ENCODE measurements around the gene AHCYL2.
"Not testable (repeated sequence)": the region's sequence is repeated elsewhere in the genome, so short reads cannot be mapped to it uniquely, and the experiment has no call there.

Gene AHCYL2

DNA sequence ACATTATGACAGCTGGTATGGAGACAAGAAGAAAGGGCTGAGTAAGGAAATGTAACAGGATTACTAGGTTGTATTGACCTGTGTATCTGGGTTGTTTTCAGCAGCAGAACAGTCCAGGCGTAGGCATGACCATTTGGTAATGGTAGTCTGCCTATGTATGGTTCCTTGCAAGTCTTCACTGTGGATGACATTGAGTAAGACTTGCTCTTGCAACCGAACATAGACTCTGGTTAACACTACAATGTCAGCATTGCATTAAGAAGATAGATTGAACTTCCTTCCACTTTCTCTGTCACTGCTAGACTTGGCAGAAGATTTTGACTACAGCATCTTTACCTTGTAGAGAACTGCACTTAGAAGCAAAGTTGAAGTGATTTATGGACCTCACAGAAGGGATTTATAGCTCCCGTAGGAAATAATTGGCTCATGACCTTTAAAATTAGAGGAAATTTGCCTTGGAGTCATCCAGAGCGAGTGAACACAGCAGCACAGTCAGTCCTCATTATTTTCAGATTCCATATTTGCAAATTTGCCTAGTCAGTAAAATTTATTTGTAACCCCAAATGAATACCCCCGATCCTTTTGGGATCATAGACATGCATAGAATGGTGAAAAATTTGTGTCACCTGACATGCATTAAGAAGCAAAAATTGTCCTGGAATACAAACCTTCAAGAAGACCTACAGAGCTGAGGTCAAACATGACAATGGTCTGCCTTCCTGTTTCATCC is 129.8 kb downstream of the AHCYL2 start:
- DNase-seq, result peak; percentile 27 to 29

DNA sequence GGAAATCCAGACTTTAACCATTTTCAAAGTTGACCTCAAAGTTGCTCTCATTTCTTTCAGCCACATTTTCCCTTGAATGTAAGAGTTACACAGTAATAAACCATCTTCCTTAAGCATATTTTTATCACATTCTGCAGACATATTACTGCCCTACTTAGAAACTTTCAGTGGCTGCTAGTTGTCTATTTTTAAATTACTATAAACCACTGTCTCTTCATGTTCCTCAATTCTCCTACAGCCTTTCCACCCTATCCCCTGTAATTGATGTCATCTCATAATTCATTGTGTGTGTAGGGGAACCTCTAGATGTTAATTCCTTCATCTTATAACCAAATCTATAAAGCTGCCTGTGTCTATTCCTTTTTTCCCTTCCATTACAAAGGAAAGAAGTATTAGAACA is 131.3 kb downstream of the AHCYL2 start:
- DNase-seq, result no peak

DNA sequence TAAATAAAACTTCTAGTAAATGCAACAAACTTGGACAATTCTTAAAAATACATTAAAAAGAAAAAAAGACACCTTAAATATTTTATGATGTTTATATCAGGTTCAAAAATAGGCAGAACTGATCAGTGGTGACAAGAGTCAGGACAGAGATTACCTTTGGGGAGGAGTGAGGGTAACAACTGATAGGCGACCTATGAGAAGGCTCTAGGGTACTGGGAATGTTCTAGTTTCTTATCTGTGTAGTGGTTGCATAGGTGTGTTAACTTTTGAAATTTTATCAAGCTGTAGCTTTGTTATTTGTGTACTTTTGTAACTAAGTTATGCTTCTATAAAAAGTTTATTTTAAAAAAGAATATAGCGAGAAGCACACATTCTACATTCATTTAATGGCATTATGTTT is 134.3 kb downstream of the AHCYL2 start:
- no peak for DNase-seq

DNA sequence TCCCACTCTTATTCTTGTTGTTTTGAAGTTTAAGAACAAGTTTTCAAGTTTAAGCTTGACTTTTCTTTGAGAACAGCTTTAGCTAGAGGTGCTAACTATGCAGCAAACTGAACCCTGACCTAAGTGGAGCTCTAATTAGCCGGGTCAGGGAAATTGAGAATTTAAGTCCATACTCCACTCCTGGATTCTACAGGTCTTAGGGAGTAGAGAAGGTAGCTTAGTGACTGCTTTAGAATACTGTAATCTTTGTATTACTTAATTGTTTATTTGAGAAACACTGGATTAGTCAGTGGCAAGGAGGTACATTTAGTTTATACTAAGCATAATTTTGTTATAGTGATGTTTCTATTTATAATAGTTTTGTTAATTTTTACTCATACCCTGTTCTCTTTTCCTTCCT is 134.8 kb downstream of the AHCYL2 start:
- DNase-seq, result no peak

DNA sequence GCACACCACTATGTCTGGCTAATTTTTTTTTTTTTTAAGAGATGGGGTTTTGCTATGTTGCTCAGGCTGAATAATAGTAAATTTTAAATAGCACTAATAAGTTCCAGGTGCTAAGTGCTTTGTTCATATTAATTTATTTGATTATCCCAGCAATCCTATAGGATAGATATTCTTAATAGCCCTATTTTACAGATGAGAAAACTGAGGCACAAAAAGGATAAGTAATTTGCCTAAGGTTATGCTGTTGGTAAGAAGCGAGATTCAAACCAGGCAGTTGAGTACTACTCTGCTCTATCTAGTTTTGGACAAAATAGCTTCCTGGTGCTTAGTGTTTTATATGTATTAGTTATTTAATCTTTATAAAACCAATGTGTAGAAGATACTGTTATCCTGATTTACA is 136.9 kb downstream of the AHCYL2 start:
- DNase-seq, result no peak

DNA sequence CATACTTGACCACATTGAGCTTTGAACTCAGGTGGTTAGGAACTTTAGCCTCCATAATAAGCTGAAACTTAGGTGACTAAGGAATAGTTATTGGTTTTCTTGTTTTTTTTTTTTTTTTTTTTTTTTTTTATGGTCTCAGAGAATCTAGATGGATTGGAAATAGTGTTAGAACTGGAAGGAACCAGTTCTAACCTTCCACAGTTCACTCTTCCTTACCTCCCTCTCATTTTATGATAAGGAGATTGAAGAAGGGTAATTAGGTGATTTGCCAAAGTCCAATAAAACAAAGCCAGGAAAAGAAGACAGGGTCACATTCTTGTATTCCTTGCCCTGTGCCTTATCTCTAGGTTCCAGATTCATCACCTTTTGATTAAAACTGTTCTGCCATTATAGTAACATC is 137.7 kb downstream of the AHCYL2 start:
- DNase-seq, result no peak

DNA sequence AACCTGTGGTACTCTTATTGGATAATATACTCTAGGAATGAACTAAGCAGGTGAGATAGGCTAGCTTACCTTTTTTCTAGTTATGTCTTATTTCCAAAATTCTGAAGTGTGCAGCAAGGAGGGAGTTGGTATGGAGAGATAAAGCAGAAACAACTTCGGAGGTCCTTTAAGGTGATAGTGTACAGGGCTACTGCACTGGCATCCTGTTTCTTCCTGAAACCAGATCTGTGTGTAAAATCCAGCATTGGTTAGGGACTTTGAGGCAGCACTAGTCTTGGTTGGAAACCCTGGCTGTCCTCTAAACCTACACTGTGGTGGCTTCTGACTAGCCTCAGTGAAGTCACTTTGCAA is 142.5 kb downstream of the AHCYL2 start:
- DNase-seq, result no peak

DNA sequence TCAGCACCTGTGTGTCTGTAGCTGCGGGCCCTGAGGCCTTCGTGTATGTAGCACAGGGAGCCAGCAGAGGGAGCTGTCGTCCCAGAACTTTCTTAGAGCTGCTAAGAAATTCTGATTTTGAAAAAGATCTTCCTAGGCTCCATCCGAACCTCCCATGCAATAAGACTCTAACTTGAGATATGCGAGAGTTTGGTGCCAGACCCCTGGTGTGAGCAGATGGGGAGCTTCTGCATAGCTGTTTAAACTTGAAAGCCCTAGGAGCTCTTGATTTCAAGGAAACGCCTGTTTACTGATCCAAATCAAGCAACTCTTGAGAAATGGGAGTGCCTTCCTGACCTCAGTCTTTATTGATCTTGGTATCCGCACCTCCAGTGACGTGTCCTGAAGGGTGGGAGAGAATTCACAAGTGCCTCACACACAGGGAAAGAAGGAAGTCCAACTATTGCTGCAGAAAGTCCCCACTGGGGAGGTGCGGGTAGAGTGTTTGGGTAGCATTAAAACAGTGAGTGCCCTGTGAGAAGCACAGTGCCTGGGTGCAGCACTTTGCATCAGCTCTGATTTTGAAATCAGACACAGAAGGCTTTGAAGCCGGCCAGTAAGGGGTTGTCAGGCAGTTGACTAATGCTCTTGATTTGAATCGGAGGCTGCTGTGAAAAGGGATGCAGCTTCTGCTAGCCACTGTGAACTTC is 143.0 kb downstream of the AHCYL2 start:
- DNase-seq, result peak; percentile 87 to 91

DNA sequence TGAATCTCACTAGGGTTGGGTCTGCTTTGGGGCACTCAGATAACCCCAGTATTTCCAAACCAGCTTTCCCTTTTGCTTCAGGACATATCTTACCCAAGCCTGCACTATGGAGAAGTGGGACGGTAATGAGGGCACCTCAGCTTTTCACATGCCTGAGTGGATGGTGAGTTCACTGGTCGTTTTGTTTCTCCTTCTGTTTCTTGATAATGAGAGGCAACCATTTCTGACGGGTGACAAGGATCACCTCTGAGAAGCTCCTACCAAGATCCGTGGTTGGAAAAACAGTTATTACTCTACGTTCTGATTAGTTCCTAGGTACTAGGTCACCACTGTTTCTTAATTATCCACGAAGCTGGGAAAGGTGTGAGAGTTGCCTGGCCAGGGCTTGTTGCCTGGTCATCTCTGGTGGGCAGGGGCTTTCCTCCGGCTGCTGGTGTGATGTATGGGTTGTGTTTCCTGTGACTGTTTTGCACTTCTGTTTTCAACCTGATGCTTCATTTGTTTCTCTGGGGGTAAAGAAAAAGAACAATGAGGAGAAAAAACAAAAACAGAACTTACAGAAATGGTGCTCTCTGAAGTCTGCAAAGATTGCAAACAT is 143.7 kb downstream of the AHCYL2 start:
- peak; percentile 24 to 39 for DNase-seq

DNA sequence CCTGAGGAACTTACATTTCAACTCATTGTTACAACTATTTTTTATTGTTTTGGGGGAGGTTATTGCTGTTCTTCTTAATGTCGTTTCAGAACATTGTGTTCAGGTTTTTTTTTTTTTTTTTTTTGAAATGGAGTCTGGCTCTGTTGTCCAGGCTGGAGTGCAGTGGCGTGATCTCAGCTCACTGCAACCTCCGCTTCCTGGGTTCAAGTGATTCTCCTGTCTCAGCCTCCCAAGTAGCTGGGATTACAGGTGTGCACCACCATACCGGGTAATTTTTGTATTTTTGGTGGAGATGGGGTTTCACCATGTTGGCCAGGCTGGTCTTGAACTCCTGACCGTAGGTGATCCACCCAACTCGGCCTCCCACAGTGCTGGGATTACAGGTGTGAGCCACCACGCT is 144.6 kb downstream of the AHCYL2 start:
- not testable (repeated sequence) for DNase-seq

DNA sequence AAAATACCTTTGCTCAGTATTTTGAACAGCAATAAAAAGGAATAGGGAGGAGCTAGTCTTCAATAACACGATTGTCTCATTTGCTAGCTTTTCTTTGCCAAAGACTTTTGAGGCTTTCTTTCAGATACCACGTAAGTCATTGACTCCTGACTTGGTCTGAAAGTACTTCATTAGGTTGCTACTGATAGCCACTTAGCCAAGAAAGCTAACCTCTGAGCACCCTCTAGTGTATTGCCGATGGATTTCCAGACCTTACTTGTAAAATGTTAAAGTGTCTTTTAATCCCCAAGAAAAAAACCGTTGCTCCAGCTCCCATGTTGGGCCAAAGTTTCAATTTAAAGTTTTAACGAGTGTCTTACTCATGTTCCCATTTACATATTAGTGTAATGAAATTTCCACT is 146.0 kb downstream of the AHCYL2 start:
- DNase-seq, result no peak

DNA sequence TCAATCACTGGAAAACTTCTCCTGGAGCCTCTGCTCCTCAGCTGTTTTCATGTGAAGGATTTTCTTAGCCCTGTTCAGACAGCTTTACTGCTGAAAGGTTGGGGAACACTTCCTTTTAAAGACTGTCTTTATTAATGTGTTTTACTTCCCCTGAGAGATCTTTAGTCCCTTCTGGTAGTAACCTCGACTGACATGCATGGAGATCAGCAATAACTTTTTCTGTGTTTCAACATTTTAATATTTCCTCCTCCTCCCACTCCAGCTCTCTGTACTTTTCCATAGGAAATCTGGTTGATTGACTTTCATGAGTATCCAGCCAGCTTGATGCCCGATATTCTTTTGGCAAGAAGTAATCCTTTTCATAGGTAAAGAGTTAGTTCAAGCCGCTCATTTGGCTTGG is 146.7 kb downstream of the AHCYL2 start:
- DNase-seq, result peak; percentile 29 to 52

DNA sequence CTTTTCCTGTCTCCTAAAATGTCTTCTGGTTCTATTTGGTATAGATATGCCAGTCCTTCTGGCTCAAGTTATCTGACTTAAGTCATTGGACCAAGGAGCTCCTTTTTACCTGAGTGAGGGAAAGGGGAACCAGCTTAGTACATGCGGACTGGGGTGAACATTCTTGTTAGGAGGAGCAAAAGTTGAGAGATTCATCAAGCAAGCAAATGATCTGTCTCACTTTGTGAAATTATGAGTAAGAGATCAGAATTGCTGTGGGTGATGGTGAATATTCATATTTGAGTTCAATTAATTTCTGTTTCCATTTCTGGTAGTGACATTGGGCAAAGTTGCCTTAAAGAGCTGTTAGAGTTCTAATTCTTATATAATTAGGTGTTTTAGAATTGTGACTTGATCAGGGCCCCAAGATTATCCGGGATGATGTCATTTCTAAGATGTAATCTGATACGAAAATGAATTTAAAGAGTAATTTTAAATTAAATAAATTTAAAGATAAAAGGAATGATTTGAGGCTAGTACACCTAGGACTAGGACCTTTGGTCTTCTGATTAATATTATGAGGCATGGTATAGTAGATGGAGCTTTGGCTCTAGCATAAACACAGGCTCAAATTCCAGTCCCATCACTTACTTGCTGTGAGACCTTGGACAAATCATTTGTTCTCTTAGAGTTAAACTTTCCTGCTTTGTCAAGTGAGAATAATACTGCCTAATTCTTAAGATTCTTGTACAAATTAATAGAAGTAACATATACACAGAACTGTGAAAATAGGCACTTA is 149.0 kb downstream of the AHCYL2 start:
- DNase-seq, result no peak

DNA sequence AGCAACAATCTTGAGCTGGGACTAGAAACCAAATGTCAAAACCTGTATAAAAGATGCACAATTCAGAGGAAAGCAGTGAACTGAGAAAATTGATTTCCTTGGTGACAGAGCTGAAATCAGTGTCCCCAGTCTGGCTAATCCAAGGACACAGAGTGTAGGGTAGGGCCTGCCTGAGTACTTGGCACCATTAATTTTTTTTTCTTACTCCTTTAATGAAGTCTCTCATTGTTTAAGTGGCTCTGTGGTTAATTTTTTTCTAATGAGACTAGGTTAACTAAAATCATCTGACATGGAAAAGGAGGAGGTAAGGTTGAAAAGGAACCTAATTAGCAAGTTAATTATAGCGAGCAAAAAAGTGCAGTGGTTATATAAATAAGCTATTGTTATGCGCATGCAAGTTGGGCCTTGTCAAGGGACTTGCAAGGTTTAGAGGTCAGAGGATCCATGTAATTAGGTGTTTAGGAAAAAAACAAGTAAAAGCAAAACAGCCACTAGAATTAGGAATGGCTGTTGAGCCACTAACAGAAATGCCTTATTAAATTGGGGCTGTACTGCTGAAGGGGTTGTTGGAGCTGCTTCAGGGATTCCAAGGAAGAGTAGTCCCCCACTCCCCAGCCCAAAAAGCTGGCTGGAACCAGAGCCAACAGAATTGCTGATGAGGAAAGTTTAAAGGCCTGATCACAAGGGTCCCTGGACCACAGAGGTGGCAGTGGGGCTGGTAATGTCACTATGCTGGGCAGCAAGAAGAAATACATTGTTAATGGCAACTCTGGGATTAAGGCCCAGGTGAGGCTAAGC is 150.5 kb downstream of the AHCYL2 start:
- no peak for DNase-seq

DNA sequence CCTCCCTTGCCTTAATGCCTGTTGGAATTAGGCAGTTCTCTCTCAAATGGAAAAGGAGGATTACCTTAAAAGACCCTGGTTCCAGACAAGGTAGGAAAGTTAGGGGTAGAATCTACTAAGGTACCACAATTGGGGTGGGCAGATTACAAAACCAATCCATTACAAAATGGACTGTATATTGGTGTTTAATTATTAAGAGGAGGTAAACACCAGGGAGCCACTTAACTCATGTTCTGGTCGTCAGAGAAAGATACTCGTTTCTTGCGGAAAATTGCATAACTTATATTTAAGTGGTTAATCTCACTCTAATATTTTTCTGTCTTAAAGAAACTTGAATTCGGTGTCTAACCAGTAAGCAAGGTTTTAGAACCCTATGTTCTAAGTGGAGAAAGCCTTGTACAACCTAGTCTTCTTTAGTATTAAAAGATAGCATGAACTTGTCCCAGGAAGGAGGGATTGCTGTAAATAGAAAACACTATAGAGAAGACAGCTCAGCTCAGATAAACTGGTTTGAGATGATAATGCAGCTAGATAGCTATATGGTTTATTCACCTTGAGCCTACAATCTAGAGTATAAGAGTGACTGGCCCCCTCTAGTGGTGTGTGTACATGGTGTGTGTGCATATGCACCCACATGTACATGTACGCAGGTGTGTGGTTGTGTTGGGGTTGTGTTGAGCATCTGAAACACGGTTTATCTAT is 151.4 kb downstream of the AHCYL2 start:
- peak; percentile 21 to 51 for DNase-seq

DNA sequence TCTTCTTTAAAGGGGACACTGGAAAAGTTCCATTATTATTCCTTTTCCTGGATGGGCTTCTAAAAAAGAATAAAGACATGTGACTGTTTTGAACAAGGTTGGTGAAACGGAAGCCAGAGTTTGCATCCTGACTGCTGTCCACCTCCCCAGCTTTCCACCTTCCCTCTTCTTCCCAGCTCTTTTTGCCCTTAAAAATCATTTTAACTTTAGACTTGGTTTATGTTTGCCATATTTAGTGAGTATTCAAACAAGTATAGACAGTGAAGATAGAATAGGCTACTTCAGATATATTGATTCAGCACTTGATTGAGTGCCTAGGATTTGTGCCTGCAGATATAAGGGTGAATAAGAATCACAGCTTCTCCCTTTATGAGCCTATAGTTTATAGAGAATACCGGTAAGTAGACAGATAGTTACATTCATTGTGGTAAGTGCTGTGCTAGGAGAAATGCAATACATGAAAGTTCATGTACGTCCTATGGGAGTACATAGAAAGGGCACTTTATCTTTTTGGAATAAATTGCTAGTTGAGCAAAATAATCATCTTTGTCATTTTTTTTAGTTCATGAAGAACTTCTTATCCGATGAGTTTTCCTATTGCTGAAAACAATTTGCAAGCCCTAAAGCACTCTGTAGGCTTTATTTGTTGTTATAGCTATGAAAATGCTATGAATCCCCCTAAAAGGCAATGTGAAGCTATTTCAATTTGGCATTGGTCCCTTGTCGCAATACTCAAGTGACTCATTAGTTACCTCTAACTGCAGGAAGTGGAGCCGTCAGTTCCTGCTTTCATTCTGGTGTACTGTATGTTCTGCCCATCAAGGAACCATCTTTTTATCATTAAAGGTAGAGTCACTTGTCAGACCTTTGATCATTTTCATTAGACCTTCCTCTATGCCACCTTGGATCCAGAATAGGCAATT is 152.2 kb downstream of the AHCYL2 start:
- DNase-seq, result peak; percentile 26 to 49

DNA sequence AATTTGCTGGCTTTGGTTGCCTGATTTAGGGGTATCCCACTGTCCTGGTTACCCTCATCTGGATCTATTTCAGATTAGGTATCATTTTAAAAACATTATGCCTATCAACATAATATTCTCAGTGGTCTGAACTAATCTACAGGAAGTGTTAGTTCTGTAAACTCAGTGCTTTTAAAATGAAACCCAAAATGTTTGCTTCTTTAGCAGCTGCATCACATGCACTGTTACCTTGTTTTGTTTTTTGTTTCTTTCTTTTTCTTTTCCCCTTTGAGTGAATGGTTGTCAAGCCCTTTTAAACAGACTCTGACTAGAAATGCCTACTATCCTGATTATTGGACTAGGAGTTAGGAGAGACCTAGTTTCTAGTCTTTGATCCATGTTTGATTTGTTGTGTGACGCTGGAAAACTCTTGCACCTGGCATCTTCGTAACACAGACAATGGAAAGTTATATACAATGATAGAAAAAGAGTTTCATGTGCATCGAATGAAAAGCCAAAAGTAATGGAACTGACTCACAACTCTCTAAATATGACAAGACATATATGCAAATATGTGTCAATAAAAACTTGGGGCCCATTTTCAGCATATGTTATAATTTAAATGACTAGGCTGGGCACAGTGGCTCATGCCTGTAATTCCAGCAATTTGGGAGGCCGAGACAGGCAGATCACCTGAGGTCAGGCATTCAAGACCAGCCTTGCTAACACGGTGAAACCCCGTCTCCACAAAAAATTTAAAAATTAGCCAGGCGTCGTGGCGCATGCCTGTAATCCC is 157.1 kb downstream of the AHCYL2 start:
- DNase-seq, result no peak

DNA sequence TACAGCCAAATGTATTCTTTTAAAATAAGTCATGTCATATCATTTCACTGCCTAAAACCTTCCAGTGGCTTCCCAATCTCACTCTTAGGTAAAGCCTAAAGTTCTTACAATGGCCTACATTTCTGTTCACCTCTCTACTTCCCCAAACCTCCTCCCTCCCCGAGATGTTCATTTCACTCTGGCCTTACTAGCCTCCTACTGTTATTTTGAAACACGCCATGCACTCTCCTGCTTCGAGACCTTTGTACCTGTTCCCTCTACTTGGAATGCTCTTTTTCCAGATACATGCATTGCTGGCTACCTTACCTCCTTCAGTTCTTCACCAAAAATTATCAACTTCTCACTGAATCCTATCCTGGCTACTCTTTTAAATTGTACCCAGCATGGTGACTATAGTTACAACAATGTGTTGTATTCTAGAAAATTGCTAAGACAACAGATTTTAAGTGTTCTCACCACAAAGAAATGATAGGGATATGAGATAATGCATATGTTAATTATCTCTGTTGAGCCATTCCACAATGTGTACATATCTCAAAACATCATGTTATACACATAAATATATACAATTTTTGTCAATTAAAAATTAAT is 158.8 kb downstream of the AHCYL2 start:
- DNase-seq, result no peak

DNA sequence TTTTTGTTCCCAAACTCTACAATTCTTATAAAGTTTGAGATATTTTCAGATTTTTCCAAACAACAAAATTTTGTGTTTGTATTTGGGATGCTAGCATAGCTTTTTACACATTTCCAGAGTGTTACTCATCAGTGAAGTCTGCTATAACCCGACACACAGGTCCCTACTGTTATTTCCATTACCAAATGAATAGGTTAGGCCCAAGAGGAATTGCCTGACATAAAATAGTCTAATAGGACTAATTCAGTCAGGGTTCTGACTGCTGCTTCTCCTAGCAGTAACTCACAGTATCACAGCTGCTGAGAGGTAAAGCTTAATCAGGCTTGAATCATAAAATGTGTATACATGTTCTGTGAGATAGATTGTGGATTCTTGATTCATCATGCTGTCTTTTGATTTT is 160.3 kb downstream of the AHCYL2 start:
- no peak for DNase-seq

DNA sequence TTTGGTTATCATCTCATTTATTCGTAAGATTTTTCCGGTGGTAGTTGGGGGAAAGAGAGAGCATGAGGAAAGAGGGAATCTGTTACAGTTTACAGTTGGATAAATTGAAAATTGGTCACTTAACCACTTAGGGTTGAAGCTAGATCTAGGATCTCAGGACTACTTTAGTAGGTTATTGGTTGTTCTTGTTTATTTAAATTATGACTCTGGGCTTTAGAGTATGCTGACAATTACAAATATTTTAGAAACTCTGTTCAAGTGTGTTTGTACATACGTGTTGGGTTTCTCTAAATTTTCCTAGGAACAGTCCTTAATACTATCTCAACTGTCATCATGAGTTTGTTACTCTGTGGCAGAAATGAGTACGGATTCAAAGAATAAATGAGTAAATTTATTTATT is 160.8 kb downstream of the AHCYL2 start:
- DNase-seq, result no peak
